ENCODE data around the gene DMPK. TPM values are rescaled to one million over a fixed set of nuclear protein-coding genes. Genes with fewer than 3 reads are reported as not detected.

Gene DMPK, protein sequence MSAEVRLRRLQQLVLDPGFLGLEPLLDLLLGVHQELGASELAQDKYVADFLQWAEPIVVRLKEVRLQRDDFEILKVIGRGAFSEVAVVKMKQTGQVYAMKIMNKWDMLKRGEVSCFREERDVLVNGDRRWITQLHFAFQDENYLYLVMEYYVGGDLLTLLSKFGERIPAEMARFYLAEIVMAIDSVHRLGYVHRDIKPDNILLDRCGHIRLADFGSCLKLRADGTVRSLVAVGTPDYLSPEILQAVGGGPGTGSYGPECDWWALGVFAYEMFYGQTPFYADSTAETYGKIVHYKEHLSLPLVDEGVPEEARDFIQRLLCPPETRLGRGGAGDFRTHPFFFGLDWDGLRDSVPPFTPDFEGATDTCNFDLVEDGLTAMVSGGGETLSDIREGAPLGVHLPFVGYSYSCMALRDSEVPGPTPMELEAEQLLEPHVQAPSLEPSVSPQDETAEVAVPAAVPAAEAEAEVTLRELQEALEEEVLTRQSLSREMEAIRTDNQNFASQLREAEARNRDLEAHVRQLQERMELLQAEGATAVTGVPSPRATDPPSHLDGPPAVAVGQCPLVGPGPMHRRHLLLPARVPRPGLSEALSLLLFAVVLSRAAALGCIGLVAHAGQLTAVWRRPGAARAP
- 22.5 and 25.9 TPM in 2 replicates for total RNA-seq

DNA sequence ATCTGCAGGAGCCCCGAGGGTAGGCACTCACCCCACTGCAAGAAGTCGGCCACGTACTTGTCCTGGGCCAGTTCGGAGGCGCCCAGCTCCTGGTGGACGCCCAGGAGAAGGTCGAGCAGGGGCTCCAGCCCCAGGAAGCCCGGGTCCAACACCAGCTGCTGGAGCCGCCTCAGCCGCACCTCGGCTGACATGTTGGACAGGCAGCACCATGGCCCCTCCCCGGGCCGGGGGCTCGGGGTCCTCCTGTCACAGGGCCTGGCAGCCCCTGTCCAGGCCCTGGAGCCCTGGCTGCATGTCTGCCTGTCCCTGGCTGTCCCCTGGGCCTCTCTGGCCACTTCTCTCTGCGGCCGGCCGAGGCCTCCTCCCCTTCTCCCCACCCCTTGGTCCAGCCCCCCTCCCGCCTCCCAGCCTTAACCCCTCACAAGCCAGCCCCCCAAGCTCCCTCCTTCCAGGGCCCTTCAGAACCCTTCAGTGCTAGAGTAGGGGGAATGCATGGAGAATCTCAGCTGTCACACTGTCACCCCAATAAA, at the start of gene DMPK:
Gene DMPK, minus strand, starts transcription at position 329 of the 530 bp plus-strand sequence. Its CDS starts 138 bp downstream, at position 191.
- intact Hi-C loops (cut with micrococcal nuclease), result no loop called here

DNA sequence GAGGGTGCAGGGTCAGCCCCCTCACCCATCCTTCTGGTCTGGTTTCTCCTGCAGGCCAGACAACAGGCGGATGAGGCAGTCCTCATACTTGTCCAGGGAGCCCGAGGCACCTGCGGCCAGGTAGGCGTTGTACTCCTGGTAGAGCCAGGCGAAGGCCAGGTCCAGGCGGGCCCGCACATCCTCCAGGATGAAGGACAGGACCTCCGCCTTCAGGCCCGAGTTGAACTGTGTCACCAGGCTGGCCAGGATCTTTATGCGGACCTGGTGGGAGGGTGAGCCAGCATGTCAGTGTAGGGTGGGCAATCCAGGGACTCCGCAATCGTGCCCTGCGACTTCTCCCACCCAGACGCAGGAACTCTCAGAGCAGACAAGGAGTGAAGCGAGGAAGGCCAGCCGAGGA, 46.7 kb upstream of the DMPK start:
- intact Hi-C loops (cut with micrococcal nuclease), result no loop called here

DNA sequence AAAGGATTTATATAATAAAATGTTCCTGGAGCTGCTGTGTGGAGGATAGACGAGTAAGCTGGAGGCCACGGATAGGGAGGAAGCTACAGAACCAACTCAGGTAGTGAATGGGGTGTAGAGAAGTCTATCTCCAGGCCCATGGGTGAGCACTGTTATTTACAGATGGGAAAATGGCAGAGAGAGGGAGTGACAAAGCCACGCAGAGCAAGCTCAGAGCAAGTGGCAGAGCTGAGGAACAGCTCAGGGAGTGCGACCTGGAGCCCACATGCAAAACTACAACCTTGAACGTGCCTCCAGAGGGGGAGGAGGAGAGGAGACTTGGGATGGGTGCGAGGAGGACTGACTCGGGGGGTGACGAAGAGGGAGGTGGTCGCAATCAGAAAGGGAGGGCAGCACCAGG, 46.2 kb upstream of the DMPK start:
- intact Hi-C loops (cut with micrococcal nuclease), result no loop called here

DNA sequence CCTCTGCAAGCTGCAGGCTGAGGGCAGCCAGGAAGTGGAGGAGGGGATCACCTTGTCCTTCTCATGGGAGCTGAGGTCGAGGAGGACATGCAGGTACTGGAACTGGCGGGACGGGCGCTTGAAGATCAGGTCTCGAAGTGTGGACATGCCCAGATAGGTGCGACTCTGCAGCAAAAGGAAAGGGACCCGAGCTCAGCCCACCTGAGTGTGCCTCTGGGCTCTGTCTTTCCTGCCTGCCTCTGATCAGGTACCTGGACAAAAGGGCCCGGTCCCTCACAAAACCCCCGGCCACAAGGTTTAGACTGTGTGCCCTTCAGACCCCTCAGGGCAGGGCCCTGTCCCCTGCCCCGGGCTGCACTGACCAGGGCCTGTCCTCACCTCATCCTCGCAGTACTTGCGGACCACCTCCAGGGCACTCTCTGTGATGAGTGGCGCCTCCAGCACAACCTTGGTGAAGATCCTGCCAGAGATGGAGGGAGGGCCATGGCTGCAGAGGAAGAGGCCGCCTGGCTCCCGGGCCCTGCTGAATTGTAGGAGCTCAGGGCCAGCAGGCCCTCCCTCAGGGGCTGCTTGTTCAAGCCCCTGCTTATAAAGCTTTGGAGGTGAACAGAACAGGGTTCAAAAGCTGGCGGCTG, 45.3 kb upstream of the DMPK start:
- intact Hi-C loops (cut with micrococcal nuclease), result no loop called here

DNA sequence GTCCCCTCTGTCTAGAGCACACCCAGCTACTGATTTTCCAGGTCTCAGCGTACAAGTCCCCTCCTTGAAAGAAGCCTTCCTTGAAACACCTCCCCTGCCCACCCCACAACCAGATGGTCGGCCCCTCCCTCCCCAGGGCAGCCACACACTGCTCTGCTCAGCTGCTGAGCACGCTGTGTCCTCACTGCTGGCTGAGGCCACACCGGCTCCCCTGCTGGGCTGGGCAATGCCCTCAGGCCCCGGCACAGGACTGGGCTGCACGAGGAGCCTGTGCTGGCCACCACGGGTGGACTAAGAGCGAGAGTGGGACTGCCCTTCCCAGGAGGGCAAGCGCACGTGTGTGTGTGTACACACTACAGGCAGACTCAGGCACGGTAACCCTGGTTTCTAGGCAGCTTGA, 44.6 kb upstream of the DMPK start:
- intact Hi-C loops (cut with micrococcal nuclease), result no loop called here

DNA sequence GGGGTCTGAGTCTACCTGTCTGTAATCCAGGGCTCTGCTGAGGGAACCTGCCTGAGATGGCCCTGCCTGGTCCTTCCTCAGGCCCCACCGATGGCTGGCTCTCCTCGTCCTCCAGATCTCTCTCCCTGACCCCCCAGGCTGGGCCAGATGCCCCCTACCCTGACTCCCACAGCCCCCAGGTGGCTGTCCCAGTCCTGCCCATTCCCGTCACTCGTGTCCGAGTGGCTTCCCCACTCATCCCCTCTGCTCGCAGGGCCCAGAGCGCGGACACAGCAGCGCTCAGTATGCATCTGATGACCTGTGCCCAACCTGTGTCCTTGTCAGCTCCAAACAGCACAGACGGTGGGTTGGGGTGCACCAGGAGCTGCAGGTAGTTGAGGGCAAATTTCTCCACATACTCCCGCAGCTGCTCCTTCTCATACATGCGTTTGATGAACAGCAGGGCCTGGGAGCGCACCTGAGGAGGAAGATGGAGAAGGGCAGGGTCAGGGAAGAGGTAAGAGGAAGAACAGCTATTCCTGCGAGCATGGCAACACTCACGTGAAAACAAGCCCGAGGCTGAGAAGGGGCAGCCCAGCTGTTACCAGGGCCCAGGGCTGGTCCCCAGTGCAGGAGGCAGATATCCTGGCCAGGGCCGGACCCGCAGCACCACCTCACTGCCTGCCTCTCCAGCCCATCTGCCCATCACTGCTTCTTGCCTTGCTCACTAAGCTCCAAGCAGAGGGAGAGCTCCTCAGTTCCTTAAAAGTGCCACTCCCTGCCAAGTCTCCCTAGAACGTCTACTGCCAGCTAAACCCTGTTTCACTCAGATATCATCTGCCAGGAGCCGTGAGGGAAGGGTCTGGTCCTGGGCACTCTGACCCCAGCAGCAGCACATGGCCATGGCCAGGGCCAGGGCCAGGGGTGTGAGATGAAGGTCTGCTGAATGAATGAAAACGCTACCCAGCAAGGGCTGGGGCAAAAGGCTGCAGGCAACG, 43.9 kb upstream of the DMPK start:
- intact Hi-C loops (cut with micrococcal nuclease), result no loop called here

DNA sequence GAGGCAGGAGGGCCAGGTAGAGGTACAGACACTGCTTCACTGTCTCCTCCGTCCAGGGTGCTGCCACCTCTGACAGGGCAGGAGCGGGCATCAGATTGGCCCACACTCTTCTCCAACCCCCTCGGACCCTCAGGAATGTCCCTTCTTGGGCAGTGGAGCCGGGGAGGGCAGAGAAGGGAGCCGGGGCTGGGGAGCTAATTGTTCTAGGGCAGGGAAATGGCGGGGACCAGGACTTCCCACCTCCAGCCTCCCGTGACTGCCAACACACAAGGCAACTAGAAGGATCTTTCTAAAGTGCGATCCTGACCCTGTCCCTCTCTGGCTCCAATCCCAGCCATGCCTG, 42.9 kb upstream of the DMPK start:
- intact Hi-C loops (cut with micrococcal nuclease), result no loop called here

DNA sequence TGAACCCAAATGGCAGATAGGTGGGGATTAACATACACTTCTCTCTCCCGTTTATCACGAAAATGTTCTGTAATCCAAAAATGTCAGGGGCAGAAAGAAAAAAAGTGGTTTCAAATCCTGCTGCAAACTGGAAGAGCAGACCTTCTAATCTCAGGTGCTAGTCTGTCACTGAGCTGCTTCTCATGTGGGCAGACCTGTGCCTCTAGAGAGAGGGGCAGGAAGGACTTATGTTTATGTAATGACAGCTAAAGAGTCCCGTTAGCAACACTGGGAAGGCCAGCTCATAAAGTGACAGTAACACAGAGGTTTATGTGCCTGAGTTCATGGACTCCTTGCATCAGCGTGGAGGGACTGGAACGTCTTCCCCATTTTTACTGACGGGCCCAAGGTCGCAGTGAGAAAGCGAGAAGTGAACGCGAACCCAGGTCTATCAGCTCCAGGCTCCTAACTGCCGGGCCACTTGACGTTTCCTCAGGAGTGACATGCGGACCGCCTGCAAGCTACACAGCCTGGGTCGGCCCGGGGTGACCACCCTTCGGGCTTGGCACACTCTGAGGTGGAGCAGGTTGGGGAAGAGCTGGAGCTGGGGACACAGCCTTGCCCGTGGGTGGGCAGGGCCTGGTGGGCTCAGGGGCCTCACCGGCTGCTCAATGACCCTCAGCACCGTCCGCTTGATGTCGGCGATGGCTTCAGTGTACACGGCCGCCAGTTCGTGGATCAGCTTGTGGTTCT, 42.4 kb upstream of the DMPK start:
- intact Hi-C loops (cut with micrococcal nuclease), result no loop called here

DNA sequence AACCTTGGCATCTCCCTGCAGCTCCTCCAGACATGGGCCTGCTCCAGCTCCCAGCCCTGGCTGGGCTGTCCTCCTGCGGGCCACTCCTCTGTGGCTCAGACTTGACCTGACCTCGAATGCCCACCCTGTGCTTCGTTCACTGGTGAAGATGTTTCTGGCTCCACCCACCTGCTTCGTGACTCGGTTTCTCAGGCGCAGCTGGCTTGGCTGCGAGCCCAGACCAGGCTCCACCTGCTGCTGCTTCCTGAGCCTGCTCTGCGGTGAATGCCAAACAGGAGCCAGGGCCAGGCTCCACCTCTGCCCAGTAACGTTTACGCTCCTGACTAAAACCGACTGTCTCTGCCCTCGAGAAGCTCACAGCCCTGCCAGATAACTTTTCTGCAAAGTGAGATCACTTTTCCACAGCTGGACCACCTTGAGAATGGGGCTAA, 41.8 kb upstream of the DMPK start:
- intact Hi-C loops (cut with micrococcal nuclease), result no loop called here

DNA sequence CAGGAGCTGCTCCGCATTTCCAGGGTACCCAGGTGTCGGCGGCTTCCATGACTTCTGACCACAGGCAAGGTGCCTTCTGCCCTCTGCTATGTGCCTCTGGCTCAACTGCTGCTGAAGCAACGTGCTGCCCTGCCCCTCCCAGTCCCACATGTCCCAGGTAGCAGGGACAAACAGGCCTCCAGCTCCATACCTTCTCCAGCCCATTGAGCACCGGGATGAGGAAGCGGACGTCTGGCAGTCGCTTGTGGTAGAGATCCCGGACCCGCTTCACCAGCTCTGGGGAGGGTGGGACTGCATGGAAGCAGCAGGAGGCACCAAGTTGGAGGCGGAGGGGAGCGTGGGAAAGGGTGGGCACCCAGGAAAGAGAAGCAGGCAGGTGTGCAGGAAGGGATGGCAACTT, 40.9 kb upstream of the DMPK start:
- intact Hi-C loops (cut with micrococcal nuclease), result no loop called here

DNA sequence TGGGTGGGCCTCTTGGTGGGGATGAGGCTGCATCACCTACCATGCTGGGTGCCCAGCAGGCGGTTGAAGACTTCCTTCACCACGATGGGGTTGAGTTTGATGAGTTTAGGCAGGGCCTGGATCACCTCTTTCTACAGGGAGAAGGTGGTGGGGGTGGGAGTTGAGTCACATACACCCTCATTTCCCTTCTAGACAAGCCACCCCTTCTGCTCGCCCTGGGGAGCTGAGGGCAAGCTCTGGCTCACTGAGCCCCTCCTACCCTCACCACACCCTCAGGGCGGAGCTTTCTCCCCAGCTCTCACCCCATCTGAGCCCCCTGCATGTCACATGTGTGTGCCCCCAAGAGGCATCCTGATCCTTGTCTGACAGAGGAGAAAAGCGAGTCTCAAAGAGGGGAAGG, 40.4 kb upstream of the DMPK start:
- intact Hi-C loops (cut with micrococcal nuclease), result no loop called here

DNA sequence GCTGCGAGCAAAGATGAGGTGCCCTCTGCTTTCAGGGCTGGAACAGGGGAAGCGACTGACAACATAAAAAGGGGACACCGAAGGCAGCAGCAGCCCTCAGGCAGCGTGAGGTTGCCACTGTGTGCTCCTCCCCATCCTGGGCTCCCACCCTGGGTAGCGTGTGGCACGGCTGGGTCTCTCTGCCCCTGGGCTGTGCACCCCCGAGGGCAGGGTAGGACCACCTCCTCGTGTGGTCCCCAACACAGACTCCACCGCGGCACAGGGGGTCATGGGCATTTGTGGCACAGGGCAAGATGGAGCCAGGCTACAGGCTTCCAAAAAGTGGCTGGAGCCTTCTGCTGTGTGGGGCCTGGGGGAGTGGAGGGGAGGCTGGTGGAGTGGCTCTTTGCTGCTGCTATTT, 39.3 kb upstream of the DMPK start:
- intact Hi-C loops (cut with micrococcal nuclease), result no loop called here

DNA sequence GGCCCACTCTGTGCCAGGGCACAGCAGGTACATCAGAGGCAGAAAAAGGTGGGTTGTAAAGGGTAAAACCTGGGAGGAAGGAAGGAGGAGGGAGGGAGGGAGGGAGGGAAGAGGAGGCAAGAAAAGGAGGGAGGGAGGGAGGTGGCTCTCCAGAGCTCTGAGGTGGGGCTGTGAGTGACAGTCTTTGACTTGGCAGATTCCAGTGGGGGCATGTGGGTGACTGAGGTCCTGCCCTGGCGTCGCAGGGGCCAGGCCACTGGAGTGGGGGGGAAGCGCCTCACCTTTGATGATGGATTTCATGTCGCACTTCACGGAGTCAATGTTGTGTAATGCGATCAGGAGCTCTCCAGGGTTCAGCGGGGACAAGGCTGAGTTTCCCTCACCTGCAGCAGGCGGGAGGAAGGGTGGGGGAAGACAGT, 38.8 kb upstream of the DMPK start:
- intact Hi-C loops (cut with micrococcal nuclease), result no loop called here

DNA sequence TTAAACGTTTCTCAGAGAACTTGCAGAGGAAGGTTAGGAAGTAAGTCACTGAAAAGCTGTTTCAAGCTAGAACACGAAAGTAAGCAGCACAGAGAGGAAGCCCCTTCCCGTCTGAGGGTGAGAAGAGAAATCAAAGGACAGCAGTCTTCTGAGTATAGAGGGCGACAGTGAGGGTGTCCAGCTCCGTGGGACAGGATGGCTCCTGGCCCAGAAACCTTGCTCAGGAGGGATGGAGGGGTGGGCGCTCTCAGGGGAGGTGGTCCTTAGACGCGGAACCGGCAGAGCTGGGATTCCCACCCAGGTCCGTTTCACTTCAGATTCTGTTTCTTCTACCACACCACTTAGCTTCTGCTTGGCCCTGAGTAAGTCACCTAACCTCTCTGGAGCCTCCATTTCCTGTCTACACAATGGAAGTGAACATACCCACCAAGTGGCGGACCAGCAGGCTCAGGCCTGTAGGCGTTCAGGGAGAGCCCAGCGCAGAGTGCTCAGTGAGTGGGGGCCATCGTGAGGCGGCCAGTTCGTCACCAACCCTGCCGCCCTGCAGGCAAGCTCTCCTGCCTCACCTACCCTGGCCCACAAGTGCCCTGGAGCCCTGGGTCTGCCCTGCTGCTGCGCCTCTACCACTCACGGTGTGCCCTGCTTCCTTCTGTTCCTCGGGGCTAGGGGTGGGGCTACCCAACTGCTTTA, 38.3 kb upstream of the DMPK start:
- intact Hi-C loops (cut with micrococcal nuclease), result no loop called here

DNA sequence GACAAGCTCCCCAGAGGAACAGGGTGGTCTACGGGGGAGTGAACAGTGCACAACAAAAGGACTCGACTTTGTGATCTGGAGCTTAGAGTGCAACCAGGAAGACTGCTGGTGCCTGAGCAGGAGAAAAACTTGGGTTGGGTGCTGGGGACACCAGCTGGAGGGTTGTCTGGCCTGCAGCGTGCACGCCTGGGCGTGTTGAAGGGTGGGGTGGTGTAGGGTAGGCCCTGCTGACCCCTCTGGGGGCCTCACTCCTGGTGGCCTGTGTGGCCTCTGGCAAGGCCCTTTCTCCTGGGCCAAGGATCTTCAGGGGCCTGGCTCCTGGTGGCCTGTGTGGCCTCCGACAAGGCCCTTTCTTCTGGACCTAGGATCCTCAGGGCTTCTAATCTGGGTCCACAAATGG, 37.5 kb upstream of the DMPK start:
- intact Hi-C loops (cut with micrococcal nuclease), result loop anchor here (10.0 kb wide), 1 partner anchor 445 kb away; no protein-coding TSS in a partner anchor

DNA sequence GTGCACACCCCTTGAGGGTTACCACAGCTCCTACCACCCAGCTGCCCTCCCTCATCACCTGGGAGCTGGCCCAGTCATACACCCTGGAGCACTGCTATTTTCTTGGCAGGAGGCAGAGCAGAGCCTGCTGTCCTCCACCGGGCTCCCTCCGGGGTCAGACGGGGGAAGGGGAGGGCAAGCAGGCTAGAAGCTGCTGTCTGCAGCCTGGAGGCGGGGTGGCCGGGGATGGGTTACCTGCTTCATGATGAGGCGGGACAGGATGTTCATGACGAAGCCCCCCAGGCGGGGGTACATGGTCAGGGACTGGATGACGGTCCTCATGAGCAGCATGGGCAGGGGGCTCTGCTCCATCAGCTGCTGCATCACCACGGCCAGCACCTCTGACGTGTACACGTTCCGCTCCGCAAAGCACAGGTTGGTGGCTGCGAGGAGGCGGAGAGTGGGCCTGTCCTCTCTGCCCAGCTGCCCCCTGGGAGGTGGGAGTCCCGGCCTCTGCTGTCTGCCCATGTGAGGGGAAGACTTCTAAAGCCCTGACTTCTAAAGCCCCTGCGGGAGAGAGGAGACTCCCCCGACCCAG, 35.5 kb upstream of the DMPK start:
- intact Hi-C loops (cut with micrococcal nuclease), result loop anchor here (1.0 to 10.0 kb wide), 7 partner anchors 19 to 447 kb away; partner anchors contain the start of gene SYMPK

DNA sequence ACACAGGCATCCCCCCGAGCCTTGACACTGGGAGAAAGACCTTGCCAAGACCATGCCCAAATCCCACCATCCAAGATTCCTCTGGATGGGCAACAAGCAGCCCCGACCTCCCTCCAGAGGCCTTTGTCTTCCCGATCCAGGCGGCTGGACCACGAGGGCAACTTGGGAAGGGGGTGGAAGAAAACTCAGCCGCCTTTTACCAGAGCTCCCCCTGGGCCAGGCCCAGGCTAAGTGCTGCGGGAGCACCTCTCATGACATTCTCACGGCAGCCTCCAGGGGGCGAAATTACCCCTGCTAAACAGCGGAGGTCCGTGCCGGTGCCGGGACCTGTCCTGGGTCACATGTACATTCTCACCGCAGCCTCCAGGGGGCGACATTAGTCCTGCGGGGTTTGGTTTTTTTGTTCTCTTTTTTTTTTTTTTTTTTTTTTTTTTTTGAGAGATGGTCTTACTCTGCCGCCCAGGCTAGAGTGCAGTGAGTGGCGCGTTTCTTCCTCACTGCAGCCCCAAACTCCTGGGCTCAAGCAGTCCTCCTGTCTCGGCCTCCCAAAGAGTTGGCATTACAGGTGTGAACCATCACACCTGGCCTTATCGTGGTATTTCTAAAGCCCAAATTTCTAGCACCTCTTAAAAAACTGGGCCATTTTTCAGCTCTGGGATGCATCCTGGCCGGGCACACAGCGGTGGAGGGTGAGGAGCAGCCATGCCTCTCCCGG, 34.9 kb upstream of the DMPK start:
- intact Hi-C loops (cut with micrococcal nuclease), result loop anchor here (1.0 to 10.0 kb wide), 7 partner anchors 18 to 448 kb away; partner anchors contain the start of gene SYMPK

DNA sequence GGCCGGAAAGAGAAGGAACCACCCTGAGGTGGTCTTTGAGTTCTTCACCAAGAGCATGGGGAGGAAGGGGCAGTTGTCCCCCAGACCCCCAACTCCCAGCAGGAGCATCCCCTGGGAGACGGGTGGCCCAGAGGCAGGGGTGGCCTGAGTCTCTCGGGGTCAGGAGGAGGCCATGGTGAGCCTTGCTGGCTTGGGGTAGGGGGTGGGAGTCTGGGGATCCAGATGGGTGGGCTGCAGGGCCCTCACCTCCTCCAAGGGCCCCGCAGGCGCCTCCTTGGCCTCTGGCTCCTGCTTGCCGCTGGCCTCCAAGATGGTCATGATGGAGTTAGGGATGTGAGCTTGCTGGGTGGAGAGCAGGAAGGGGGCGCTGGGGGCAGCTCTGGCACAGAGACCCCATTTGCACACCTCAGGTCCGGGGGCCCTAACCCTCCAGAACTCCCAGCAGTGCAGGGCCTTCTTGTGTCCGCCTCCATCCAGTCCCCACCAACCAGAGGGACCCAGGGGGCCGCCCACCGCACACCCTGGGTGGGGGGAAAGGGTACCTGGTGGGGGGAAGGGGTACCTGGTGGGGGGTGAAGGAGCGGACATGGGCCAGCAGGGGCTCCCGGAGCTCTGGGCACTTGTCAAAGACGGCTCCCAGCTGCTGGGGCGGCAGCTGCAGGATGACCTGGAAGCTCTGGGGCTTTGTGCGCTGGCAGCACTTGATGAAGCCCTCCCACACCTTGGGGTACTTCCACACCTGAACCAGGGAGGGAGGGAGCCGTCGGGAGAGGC, 34.1 kb upstream of the DMPK start:
- intact Hi-C loops (cut with micrococcal nuclease), result loop anchor here (1.0 to 10.0 kb wide), 7 partner anchors 18 to 448 kb away; partner anchors contain the start of gene SYMPK
